Measurements from ENCODE around the gene SPSB3. TPM values are rescaled to one million over a fixed set of nuclear protein-coding genes. Genes with fewer than 3 reads are reported as not detected.

SPSB3 gene
- total RNA-seq, 1 donor from 2014 or later = 57.9 TPM

- no peak for TF ChIP-seq CTCF (conservative IDR thresholded peaks at IDR 0.05; ENCODE audit: low read depth, low read length)
- no peak for DNase-seq (ENCODE audit: low read depth)
- H3K4me3 ChIP-seq (ENCODE audit: low read depth, low read length) = no peak overlapping the region
Measured at GRCh38 chr16:1792836-1793577, 10.6 kb upstream of the SPSB3 start.

GRCh38 chr16:1791943-1792812, 9.8 kb upstream of the SPSB3 start:
- no peak overlapping the region for H3K4me3 ChIP-seq (ENCODE audit: low read depth, low read length)
- no peak for TF ChIP-seq CTCF (conservative IDR thresholded peaks at IDR 0.05; ENCODE audit: low read depth, low read length)
- DNase-seq (ENCODE audit: low read depth) = no peak

GRCh38 chr16:1791256-1791942, 9.0 kb upstream of the SPSB3 start:
- TF ChIP-seq CTCF (conservative IDR thresholded peaks at IDR 0.05; ENCODE audit: low read depth, low read length) = no peak
- no peak overlapping the region for H3K4me3 ChIP-seq (ENCODE audit: low read depth, low read length)
- no peak for DNase-seq (ENCODE audit: low read depth)

- no peak for DNase-seq (ENCODE audit: low read depth)
- no peak for TF ChIP-seq CTCF (conservative IDR thresholded peaks at IDR 0.05; ENCODE audit: low read depth, low read length)
- no peak overlapping the region for H3K4me3 ChIP-seq (ENCODE audit: low read depth, low read length)
Measured at GRCh38 chr16:1790611-1791255, 8.4 kb upstream of the SPSB3 start.

GRCh38 chr16:1790261-1790610, 7.9 kb upstream of the SPSB3 start:
- DNase-seq (ENCODE audit: low read depth) = no peak
- H3K4me3 ChIP-seq (ENCODE audit: low read depth, low read length) = no peak overlapping the region
- TF ChIP-seq CTCF (conservative IDR thresholded peaks at IDR 0.05; ENCODE audit: low read depth, low read length) = no peak

- TF ChIP-seq CTCF (conservative IDR thresholded peaks at IDR 0.05; ENCODE audit: low read depth, low read length) = no peak
- no peak overlapping the region for H3K4me3 ChIP-seq (ENCODE audit: low read depth, low read length)
- no peak for DNase-seq (ENCODE audit: low read depth)
Measured at GRCh38 chr16:1789643-1790045, 7.3 kb upstream of the SPSB3 start.

Data from epithelial cell of proximal tubule (primary cell).